Natural killer cell (primary cell): ENCODE results near the gene ASTN2. TPM values are rescaled to one million over a fixed set of nuclear protein-coding genes. Genes with fewer than 3 reads are reported as not detected.

Experiments
- ATAC-seq, 3 donors: fragments of 150-1000 bp in 2 of 3; fragments of 200-7000 bp in 1 of 3; cut with Tn5 transposase; 1 replicate in 1 of 3; 2 replicates in 2 of 3; pipeline ENCODE4 v1.10.0; 2021; ENCODE audit warnings: mild to moderate bottlenecking in 2 of 3, moderate library complexity in 2 of 3
- DNase-seq, 2 donors: peaks; one replicate each; pipeline versions ENCODE4 v3.0.0 to v3.0.0-alpha.2; 2013 to 2021; ENCODE audit warnings: mixed read lengths in 1 of 2
- H3K27ac ChIP-seq: one replicate; pipeline ENCODE4 v1.5.1; 2013; ENCODE audit warnings: mild to moderate bottlenecking, low read length
- H3K27me3 ChIP-seq: one replicate; pipeline ENCODE4 v1.6.1; 2013; ENCODE audit warnings: low read length; ENCODE audit not compliant: control insufficient read depth, insufficient read depth
- H3K36me3 ChIP-seq: one replicate; pipeline ENCODE4 v1.6.1; 2013; ENCODE audit warnings: low read length; ENCODE audit not compliant: control insufficient read depth, insufficient read depth
- H3K4me1 ChIP-seq: one replicate; pipeline ENCODE4 v1.6.1; 2013; ENCODE audit warnings: low read length; ENCODE audit not compliant: control insufficient read depth, insufficient read depth
- H3K4me3 ChIP-seq: one replicate; pipeline ENCODE4 v1.5.1; 2013; ENCODE audit warnings: low read length
- H3K9me3 ChIP-seq: one replicate; pipeline ENCODE4 v1.6.1; 2013; ENCODE audit warnings: low read length; ENCODE audit not compliant: control insufficient read depth, insufficient read depth
- H3K27ac Mint-ChIP-seq, 2 donors: one replicate each; pipeline ENCODE4 v1.8.0; 2022; ENCODE audit warnings: mild to moderate bottlenecking in 2 of 2, mixed read lengths in 2 of 2, moderate library complexity in 1 of 2
- H3K27me3 Mint-ChIP-seq, 2 donors: one replicate each; pipeline ENCODE4 v1.8.0; 2022; ENCODE audit warnings: low read depth in 2 of 2, mixed read lengths in 2 of 2
- H3K36me3 Mint-ChIP-seq: one replicate; pipeline ENCODE4 v1.8.0; 2022; ENCODE audit warnings: mixed read lengths
- H3K4me1 Mint-ChIP-seq, 2 donors: one replicate each; pipeline ENCODE4 v1.8.0; 2022; ENCODE audit warnings: mixed read lengths in 2 of 2
- H3K4me3 Mint-ChIP-seq: one replicate; pipeline ENCODE4 v1.8.0; 2022; ENCODE audit warnings: mild to moderate bottlenecking, moderate library complexity, mixed read lengths
- H3K9me3 Mint-ChIP-seq, 2 donors: one replicate each; pipeline ENCODE4 v1.8.0; 2022; ENCODE audit warnings: mixed read lengths in 2 of 2
- CTCF ChIP-seq: fragments of 200-600 bp; IDR thresholded peaks from one replicate; pipeline ENCODE4 v1.8.0; 2022; ENCODE audit warnings: antibody characterized with exemption
- WGBS: methylation state at CpG from one replicate; pipeline ENCODE4 v1.1.7; 2013; ENCODE audit warnings: missing lambda C conversion rate; ENCODE audit not compliant: insufficient coverage; 5-methylcytosine and 5-hydroxymethylcytosine counted together
- intact Hi-C: fragments of 100-400 bp; cut with micrococcal nuclease; formaldehyde crosslinking; loops from one replicate; pipeline ENCODE4 v1.14.2; 2022
- total RNA-seq, 4 donors: library from RNA; stranded (reverse); fragments of 120-200 nt in 1 of 4; gene quantifications; one replicate each; pipeline versions ENCODE4 v1.2.3 to v1.2.4, GENCODE V29; 2013 to 2022

Gene ASTN2
- total RNA-seq, 3 donors from 2014 or later (not counting 1 experiment from before 2014, with no cell fraction given), result 3.0 to 3.5 (median 3.2) TPM

GRCh38 chr9:117459913-117460312, 45.1 kb upstream of the ASTN2 start:
- no peak overlapping the region for H3K4me3 ChIP-seq
- DNase-seq (no peak), ATAC-seq (no peak)
- H3K36me3 ChIP-seq, result no peaks in the 10 kb centered on the region
- Mint-ChIP-seq H3K27me3 (no peaks in the 10 kb centered on the region), H3K36me3 (no peaks in the 10 kb centered on the region), H3K27ac (no peak overlapping the region), H3K4me1 (no peaks in the 10 kb centered on the region), H3K4me3 (no peak overlapping the region), H3K9me3 (peaks cover 0 to 2% of the 10 kb centered on the region in 2 donors)
- no peaks in the 10 kb centered on the region for H3K4me1 ChIP-seq
- no peak for TF ChIP-seq CTCF
- H3K27me3 ChIP-seq, result no peaks in the 10 kb centered on the region
- no peak overlapping the region for H3K27ac ChIP-seq
- no peaks in the 10 kb centered on the region for H3K9me3 ChIP-seq
- intact Hi-C loops, result no loop called here

DNA sequence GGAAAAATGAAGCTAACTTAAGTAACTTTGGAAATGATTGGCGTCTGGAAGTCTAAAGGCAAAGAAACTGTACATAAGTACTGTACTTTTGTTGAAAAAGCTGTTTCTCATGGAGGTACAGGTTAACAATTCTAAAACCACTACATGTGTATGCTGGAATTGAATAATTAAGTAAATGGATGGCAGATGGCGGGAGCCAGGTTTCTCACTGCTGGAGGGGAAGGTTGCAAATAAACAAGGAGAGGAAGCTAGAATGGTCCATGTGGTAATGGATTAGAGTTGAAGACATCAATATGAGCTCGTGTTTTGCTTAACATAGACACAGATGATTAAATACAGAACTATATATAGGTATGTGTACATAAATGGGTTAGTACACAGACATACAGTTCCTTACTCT, 43.2 kb upstream of the ASTN2 start:
- Histone ChIP-seq H3K4me3 (no peak overlapping the region), H3K4me1 (no peaks in the 10 kb centered on the region), H3K27me3 (no peaks in the 10 kb centered on the region), H3K27ac (no peak overlapping the region), H3K9me3 (no peaks in the 10 kb centered on the region), H3K36me3 (no peaks in the 10 kb centered on the region)
- ATAC-seq (no peak), DNase-seq (no peak)
- H3K4me1 Mint-ChIP-seq, result no peaks in the 10 kb centered on the region
- H3K36me3 Mint-ChIP-seq, result no peaks in the 10 kb centered on the region
- WGBS, result 97% methylated on average over 2 of the region's 3 CpGs
- no peaks in the 10 kb centered on the region for H3K27me3 Mint-ChIP-seq
- no peak for TF ChIP-seq CTCF
- no peaks in the 10 kb centered on the region for H3K9me3 Mint-ChIP-seq
- no peak overlapping the region for H3K27ac Mint-ChIP-seq
- H3K4me3 Mint-ChIP-seq, result no peak overlapping the region
- intact Hi-C loops, result no loop called here

DNA sequence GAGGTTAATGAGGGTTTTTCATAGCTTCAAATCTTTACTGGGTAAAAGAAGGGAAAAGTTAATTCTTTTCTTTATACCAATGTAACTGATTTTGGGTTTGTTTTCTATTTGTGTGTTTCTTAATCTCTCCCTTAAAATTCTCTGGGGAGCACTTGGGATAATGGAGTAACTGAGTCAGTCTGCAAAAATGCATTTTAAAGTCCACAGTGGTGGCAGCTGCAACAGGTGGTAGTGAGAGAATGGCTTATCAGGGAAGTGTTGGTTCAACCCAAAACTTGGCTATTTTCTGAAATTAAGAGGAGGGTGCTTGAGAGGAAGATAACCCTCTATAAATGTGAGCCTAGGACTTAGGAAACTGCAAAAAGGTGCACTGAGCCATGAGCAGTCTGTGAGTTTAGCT, 39.9 kb upstream of the ASTN2 start:
- H3K4me1 Mint-ChIP-seq, result no peaks in the 10 kb centered on the region
- Histone ChIP-seq H3K27ac (no peak overlapping the region), H3K9me3 (no peaks in the 10 kb centered on the region), H3K4me1 (no peaks in the 10 kb centered on the region), H3K4me3 (no peak overlapping the region), H3K27me3 (no peaks in the 10 kb centered on the region), H3K36me3 (no peaks in the 10 kb centered on the region)
- ATAC-seq (no peak), DNase-seq (no peak)
- H3K9me3 Mint-ChIP-seq, result no peaks in the 10 kb centered on the region
- TF ChIP-seq CTCF, result no peak
- no peak overlapping the region for H3K4me3 Mint-ChIP-seq
- no peaks in the 10 kb centered on the region for H3K27me3 Mint-ChIP-seq
- H3K27ac Mint-ChIP-seq, result no peak overlapping the region
- intact Hi-C loops, result no loop called here
- H3K36me3 Mint-ChIP-seq, result no peaks in the 10 kb centered on the region

- WGBS, result no CpG with 5 or more reads among the region's 1 CpG
- Histone ChIP-seq H3K36me3 (no peaks in the 10 kb centered on the region), H3K27me3 (no peaks in the 10 kb centered on the region), H3K4me3 (no peak overlapping the region), H3K4me1 (no peaks in the 10 kb centered on the region), H3K9me3 (no peaks in the 10 kb centered on the region), H3K27ac (no peak overlapping the region)
- Mint-ChIP-seq H3K27me3 (no peaks in the 10 kb centered on the region), H3K27ac (no peak overlapping the region), H3K9me3 (no peaks in the 10 kb centered on the region), H3K4me3 (no peak overlapping the region), H3K4me1 (no peaks in the 10 kb centered on the region), H3K36me3 (no peaks in the 10 kb centered on the region)
- DNase-seq, result no peak
- no peak for ATAC-seq
- intact Hi-C loops, result no loop called here
- TF ChIP-seq CTCF, result no peak
Observed at GRCh38 chr9:117453737-117454136, 38.9 kb upstream of the ASTN2 start.
